ENCODE data around the gene SDS.

Gene SDS

GRCh38 chr12:113445544-113446171 lies 42.0 kb upstream of the SDS start:
- TF ChIP-seq CTCF (IDR thresholded peaks at IDR 0.05; ENCODE audit: insufficient read depth, low read length, missing control alignments): no peak
- ChIA-PET POLR2A (no interaction called here), CTCF (interaction anchor here (0.7 to 2.9 kb wide), 6 partner anchors 10 to 20 kb away, joined by 3 to 25 read pairs (median 3); no protein-coding TSS in a partner anchor)
- DNase-seq (ENCODE audit: low read depth, low spot score): no peak
- no peak overlapping the region for H3K4me3 ChIP-seq (ENCODE audit: low read depth, low read length)

- TF ChIP-seq CTCF (IDR thresholded peaks at IDR 0.05; ENCODE audit: insufficient read depth, low read length, missing control alignments): no peak
- no peak overlapping the region for H3K4me3 ChIP-seq (ENCODE audit: low read depth, low read length)
- POLR2A ChIA-PET: no interaction called here
- CTCF ChIA-PET: interaction anchor here (0.9 to 2.6 kb wide), 2 partner anchors 13 to 18 kb away, joined by 3 to 15 read pairs; no protein-coding TSS in a partner anchor
- no peak for DNase-seq (ENCODE audit: low read depth, low spot score)
These were observed 39.4 kb upstream of the SDS start for GRCh38 chr12:113443030-113443539.

GRCh38 chr12:113440947-113441782 lies 37.5 kb upstream of the SDS start:
- CTCF ChIA-PET: interaction anchor here (0.5 to 2.7 kb wide), 10 partner anchors 9 to 472 kb away, joined by 3 to 16 read pairs (median 4); no protein-coding TSS in a partner anchor
- TF ChIP-seq CTCF (IDR thresholded peaks at IDR 0.05; ENCODE audit: insufficient read depth, low read length, missing control alignments): no peak
- no peak for DNase-seq (ENCODE audit: low read depth, low spot score)
- H3K4me3 ChIP-seq (ENCODE audit: low read depth, low read length): no peak overlapping the region
- POLR2A ChIA-PET: no interaction called here

- H3K4me3 ChIP-seq (ENCODE audit: low read depth, low read length): no peak overlapping the region
- no peak for DNase-seq (ENCODE audit: low read depth, low spot score)
- no peak for TF ChIP-seq CTCF (IDR thresholded peaks at IDR 0.05; ENCODE audit: insufficient read depth, low read length, missing control alignments)
- POLR2A ChIA-PET: no interaction called here
- CTCF ChIA-PET: interaction anchor here (0.5 to 2.7 kb wide), 8 partner anchors 11 to 473 kb away, joined by 3 to 16 read pairs (median 4); no protein-coding TSS in a partner anchor
These were observed 36.6 kb upstream of the SDS start for GRCh38 chr12:113440336-113440735.

GRCh38 chr12:113439606-113440030 lies 35.9 kb upstream of the SDS start:
- POLR2A ChIA-PET: no interaction called here
- CTCF ChIA-PET: interaction anchor here (0.9 to 2.7 kb wide), 4 partner anchors 10 to 126 kb away, joined by 3 to 16 read pairs (median 4); no protein-coding TSS in a partner anchor
- no peak overlapping the region for H3K4me3 ChIP-seq (ENCODE audit: low read depth, low read length)

More at GRCh38 chr12:113439606-113440030, 35.9 kb upstream of the SDS start:
- no peak for DNase-seq (ENCODE audit: low read depth, low spot score)
- peak; percentile 76 for TF ChIP-seq CTCF (IDR thresholded peaks at IDR 0.05; ENCODE audit: insufficient read depth, low read length, missing control alignments)
